GM19395 (cell line): ENCODE data around the gene FRMPD2.

Source experiments
- ATAC-seq: cut with Tn5 transposase; IDR thresholded peaks from one replicate; pipeline ENCODE4 v1.9.1; 2021; ENCODE audit warnings: mild to moderate bottlenecking, moderate library complexity; ENCODE audit not compliant: unreplicated experiment

FRMPD2 gene

GRCh38 chr10:48274636-48275035, at the start of gene FRMPD2:
Gene FRMPD2, minus strand, starts transcription at chr10:48274696. Its CDS starts 129 bp downstream, at chr10:48274567.
- no peak for ATAC-seq

- no peak for ATAC-seq
Observed at GRCh38 chr10:48322017-48322416, 47.5 kb upstream of the FRMPD2 start.

GRCh38 chr10:48317321-48317990, 43.0 kb upstream of the FRMPD2 start:
- no peak for ATAC-seq

GRCh38 chr10:48316236-48316635, 41.7 kb upstream of the FRMPD2 start:
- ATAC-seq, result no peak

GRCh38 chr10:48314107-48314506, 39.6 kb upstream of the FRMPD2 start:
- no peak for ATAC-seq

GRCh38 chr10:48309711-48310226, 35.3 kb upstream of the FRMPD2 start:
- no peak for ATAC-seq

- no peak for ATAC-seq
Observed at GRCh38 chr10:48307711-48308018, 33.2 kb upstream of the FRMPD2 start.

GRCh38 chr10:48306870-48307710, 32.6 kb upstream of the FRMPD2 start:
- ATAC-seq, result peak; percentile 47

- peak; percentile 78 for ATAC-seq
Observed at GRCh38 chr10:48306265-48306869, 31.9 kb upstream of the FRMPD2 start, which contains the start of gene MAPK8. Gene MAPK8, plus strand, starts transcription at chr10:48306677. Its CDS starts 94,984 bp downstream, at chr10:48401661.

GRCh38 chr10:48305905-48306264, 31.4 kb upstream of the FRMPD2 start:
- ATAC-seq, result no peak

- ATAC-seq, result no peak
Observed at GRCh38 chr10:48302515-48303476, 28.3 kb upstream of the FRMPD2 start.

- ATAC-seq, result no peak
Observed at GRCh38 chr10:48300556-48300955, 26.1 kb upstream of the FRMPD2 start.

GRCh38 chr10:48299692-48300091, 25.2 kb upstream of the FRMPD2 start:
- no peak for ATAC-seq

- ATAC-seq, result no peak
Observed at GRCh38 chr10:48299066-48299465, 24.6 kb upstream of the FRMPD2 start.

GRCh38 chr10:48296576-48297098, 22.1 kb upstream of the FRMPD2 start:
- ATAC-seq, result no peak

GRCh38 chr10:48294431-48294830, 19.9 kb upstream of the FRMPD2 start:
- ATAC-seq, result no peak

GRCh38 chr10:48292616-48293015, 18.1 kb upstream of the FRMPD2 start:
- no peak for ATAC-seq

GRCh38 chr10:48291190-48291589, 16.7 kb upstream of the FRMPD2 start:
- no peak for ATAC-seq

GRCh38 chr10:48290286-48290685, 15.8 kb upstream of the FRMPD2 start:
- no peak for ATAC-seq

GRCh38 chr10:48289501-48290238, 15.2 kb upstream of the FRMPD2 start:
- peak; percentile 69 for ATAC-seq
